NCI-H2196 treated with DMSO at 0.1 percent for 48 hours (cell line): ENCODE data around the gene LRRFIP1.
"Not testable (repeated sequence)": the region's sequence is repeated elsewhere in the genome, so short reads cannot be mapped to it uniquely, and the experiment has no call there.

Experiments
- DNase-seq: peaks from one replicate; lab custom pipeline; 2025; ENCODE audit not compliant: unreplicated experiment; lab: John Stamatoyannopoulos, UW

LRRFIP1 gene

GRCh38 chr2:237742614-237743013 is 115.2 kb downstream of the LRRFIP1 start:
- no peak for DNase-seq

- no peak for DNase-seq
These were observed 115.6 kb downstream of the LRRFIP1 start for GRCh38 chr2:237743024-237743423.

DNA sequence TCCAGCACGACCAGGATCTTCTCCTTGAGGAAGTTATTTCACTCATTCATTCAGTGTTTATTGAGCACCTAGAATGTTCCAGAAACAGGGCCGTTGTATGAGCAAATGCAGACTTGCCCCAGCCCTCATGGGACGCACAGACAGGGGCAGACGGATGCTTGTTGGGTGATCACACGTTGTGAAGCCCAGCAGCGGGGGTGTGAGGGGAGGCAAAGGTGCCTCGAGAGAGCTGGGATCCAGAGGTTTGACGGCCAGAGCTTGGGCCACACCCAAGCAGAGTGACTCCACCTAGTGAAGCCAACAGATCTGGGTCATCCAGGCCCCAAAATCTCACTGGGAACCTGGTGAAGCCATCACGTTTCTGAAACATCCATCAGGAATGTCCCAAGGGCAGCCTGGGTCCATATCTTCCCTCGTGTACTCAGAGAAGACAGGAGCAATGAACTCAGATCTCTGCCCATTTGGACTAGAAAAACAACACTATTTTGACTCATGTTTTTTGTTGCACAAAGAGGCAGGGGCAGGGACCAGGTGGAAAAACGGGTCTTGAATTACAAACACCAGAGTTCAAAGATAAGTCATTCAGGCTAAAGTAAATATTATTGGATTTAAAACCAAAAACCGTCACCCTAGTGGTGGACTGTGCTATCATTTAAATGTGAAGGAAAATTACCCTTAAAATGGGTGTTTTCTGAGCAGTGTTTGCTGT is 116.3 kb downstream of the LRRFIP1 start:
- no peak for DNase-seq

DNA sequence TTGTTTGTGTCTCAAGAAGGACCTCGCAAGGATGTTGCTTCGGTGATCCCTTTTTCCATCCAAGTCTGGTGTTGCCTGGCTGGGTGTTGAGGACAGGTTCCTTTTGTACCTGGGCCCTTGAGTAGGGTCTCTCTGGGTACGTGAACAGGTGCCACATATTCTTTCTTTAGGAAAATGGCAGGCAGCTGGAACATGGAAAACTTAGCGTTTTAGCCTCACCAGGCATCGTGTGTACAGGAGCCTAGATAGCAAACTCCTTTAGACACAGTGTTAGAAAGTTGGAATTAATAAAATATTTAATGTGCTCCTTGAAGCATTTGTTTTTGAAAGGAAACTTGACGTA is 116.9 kb downstream of the LRRFIP1 start:
- DNase-seq = no peak

DNA sequence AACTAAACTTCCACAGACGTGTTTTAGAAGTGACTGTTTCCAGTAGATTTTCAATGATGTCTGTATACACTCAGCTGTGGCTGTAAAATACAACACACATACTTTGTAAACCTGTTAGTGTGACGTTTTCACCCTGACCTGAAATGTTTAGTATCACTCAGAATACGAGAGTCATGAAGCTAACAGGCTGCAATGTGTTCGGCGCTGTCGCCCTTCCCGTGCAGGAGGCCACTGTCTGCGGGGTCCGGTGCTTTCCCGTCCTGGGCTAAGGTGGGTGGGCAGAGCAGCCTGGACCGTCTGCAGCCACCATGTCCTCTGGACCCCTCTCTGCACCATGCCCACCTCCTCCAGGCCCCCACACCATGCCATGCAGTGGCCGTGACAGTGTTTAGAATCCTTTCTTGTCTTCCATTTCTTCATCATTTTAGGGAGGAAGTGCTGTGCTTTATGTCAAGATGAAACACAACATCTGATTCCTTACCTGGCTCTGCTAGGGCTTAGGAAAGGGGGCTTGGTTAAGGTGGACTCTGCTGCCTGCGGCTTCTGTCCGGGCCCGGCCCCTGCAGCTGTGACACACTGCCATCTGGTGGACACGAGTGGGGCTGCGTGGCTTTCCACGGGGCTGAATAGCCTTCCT is 117.3 kb downstream of the LRRFIP1 start:
- DNase-seq = no peak

DNA sequence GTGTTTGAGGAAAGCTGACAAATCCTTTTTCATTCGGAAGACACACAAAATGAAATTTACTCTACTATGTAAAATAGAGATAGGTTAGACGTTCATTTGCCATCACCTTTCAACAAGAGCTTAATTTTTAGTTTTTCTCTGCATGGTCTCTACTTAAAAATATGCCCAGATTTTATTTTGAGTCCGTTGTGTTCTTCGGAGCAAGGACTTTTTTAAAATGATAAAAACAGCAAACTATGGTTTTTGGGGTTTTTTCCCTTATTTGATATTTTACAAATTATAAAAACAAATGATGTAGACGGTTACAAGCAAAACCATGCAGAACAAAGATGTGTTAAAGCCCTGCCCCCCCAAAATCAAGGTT is 117.8 kb downstream of the LRRFIP1 start:
- DNase-seq = no peak

DNA sequence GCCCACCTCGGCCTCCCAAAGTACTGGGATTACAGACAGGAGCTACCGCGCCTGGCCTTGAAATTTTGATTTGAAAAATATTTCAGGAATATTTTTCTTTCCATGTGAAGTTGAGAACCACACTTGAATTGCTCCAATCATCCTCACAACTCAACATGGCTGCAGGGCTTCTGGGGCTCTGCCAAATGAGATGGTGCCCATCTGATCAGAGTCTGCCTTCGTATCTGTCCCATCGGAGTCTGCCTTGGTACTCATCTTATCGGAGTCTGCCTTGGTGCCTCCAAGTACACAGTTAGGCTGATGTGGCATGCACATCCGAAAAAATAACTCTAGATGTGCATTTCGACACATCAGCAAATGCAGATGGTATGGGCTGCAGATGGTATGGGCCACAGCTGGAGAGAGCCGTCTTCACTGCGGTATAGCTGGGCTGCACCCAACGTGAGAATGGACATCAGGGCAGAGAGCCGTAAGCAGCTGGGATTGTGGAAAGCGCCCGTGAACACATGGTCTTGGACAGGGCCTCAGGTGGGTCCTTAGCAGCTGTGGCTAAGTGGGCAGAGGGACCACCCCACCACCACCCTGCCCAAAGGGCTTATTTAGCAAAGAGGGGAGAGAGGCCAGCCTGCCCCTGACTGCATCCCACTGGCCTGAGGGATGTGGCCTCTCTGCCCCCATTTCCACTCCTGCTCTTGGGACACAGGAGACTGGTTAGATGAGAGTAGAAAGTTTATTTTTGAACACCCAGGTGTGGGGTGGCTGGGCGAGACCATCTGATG is 119.1 kb downstream of the LRRFIP1 start:
- no peak for DNase-seq

- DNase-seq = no peak
These were observed 119.8 kb downstream of the LRRFIP1 start for GRCh38 chr2:237747189-237747588.

GRCh38 chr2:237749002-237749401 is 121.6 kb downstream of the LRRFIP1 start:
- no peak for DNase-seq

DNA sequence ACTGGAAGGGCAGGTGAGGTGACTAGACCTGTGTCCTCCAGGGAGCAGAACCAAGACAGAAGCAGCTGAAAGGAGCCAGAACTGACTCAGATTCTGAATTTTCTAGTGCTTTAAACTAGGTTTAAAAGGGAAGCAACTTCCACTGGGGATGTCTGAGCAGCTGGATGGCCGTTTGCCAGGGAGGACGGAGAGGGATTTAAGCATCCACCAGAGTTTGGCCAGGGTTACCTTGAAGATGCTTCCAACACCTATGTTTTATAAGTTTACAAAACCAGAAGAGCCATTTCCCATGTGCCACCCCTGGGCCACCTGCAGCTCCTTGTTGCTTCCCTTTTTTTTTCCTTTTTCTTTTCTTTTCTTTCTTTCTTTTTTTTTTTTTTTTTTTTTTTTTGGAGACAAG is 122.6 kb downstream of the LRRFIP1 start:
- DNase-seq = no peak

DNA sequence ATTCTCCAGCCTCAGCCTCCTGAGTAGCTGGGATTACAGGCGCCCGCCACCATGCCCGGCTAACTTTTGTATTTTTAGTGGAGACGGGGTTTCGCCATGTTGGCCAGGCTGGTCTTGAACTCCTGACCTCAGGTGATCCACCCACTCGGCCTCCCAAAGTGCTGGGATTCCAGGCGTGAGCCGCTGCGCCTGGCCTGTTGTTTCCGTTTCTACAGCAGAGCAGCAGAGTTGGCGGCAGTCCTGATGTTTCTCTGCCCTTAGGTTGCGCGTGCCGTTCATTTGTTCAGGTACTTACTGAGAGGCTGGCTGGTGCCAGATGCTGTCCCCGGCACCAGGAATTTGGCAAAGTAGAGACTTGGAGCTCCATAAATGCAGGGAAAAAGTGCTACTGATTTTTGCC is 123.1 kb downstream of the LRRFIP1 start:
- DNase-seq = not testable (repeated sequence)

DNA sequence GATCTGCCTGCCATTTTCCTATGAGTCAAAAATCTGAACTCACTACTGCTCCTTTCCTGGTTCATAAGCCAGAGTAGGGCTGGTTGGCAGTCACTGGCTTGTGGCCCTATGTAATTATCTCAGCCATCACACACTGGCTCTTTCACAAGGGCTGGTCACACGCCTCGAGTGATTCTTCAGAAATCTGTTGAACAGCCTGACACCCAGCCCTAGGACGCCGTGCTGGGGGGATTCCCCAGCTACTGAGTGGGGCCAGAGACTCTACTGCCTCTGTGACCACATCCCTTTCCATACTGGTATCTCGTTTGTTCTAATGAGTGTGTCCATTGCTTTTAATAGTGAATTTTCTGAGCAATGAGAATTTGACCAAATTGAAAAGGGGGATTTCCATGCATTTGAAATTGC is 125.4 kb downstream of the LRRFIP1 start:
- DNase-seq = no peak

DNA sequence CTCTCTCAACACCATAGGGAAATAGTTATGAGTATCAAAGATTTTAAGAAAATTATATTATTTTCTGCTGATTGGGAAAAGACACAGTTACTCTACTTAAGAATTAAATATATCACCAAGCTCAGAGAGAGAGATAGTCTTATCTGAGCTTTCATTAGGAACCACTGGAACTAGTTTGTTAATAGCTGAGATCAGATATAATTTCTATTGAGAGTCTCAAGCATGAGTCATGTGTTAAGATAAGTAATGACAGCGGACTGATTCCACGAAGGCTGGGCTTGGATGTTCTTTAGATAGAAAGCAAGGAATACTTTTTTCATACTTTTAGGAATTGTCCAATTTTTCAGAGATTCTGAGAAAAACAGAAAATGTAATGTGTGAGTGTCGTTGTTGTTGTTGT is 126.8 kb downstream of the LRRFIP1 start:
- no peak for DNase-seq

GRCh38 chr2:237754626-237755248 is 127.3 kb downstream of the LRRFIP1 start:
- DNase-seq = no peak

GRCh38 chr2:237757616-237758015 is 130.2 kb downstream of the LRRFIP1 start:
- no peak for DNase-seq

DNA sequence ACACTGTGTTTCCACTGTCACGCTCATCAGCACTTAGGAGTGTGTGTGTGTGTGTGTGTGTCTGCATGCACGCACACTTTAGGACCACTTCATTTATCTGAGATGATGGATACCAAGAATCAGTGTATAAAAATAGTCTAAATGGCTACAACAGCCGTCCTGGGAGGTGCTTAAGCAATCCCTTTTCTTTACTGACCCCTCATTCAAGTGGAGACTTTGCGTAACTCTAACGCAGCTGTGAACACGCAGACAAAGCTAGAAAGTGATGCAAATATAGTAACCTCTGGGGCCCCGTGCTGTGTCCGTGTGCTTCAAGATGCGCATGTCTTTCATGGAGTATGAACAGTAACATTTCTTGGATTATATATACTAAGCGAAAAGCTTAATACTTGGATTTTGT is 130.8 kb downstream of the LRRFIP1 start:
- no peak for DNase-seq

DNA sequence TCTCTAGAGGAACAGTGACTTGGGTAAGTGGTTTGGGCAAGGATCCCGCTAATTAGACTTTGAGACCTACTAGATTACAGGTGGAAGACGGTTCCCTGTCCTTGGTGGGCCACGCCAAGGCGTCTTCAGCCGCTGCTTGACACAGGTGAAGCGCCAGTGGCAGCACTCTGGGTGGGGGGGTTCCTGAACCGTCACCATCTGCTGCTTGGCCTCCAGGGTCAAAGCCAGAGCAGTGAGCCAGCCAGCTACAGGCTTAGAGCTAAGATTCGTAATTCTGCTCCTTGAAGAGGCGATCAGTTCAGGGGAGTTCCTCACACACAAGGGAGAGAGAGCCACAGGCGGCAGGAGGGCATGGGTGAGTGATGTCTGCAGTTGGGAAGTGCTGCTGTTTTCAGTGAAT is 131.8 kb downstream of the LRRFIP1 start:
- no peak for DNase-seq

DNA sequence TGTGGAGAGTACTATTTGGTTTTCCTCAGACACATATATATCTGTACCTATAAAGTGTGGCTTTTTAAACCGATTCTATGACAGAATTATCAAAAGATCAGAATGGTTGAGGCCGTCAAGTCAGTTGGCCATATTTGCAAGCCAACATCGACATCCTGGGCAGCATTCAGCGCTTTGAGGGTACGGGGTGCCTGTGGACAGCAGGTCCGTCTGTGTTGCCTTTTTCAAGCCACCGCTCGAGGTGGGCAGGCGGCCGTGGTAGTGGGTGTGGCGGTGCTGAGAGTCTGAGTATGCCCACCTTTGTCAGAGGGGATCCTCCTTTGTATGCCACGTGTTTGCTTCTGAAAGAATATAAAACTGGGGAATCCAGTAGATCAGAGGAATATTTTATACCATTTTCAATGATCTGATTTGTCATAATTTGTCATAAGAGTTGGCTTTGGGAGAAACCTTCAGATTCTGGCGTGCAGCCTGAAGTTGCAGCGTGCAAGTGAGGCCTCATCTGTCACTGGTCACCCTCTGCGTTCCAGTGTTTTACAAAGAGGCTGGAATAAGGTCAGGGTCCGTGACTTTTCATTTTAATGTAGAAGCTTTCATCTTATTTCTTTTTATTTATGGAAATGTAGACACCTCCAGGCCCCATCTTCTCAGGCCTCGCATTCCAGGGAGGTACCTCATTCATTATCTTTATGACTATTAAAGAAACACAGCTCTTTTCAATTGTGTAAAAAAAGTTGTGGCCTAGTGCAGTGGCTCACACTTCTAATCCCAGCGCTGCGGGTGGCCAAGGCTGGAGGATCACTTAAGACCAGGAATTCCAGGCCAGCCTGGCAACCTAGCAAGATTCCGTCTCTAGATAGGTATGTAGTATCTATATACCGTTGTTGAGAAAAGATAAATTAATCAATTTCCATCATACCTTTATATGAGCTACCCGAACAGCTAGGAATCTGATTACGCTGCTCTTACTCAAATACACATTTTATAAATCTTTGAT is 133.4 kb downstream of the LRRFIP1 start:
- DNase-seq = no peak

DNA sequence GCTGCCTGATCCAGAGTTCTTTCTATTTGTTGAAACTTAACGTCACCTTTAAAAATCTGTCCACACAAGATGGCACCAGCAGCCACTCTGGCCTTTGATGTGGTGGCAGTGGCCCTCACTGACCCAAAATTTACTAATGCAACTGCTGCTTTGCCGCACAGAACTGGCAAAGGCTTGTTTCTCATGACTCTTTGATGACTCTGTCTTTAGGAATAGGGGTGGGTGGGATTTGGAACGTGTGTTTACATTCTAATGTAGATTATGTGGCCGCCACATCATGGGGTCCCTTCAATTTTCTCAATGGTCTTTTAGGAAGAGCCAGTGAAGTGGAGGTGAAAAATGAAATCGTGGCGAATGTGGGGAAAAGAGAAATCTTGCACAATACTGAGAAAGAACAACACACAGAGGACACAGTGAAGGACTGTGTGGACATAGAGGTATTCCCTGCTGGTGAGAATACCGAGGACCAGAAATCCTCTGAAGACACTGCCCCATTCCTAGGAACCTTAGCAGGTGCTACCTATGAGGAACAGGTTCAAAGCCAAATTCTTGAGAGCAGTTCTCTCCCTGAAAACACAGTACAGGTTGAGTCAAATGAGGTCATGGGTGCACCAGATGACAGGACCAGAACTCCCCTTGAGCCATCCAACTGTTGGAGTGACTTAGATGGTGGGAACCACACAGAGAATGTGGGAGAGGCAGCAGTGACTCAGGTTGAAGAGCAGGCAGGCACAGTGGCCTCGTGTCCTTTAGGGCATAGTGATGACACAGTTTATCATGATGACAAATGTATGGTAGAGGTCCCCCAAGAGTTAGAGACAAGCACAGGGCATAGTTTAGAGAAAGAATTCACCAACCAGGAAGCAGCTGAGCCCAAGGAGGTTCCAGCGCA is 135.2 kb downstream of the LRRFIP1 start:
- DNase-seq = not testable (repeated sequence)

DNA sequence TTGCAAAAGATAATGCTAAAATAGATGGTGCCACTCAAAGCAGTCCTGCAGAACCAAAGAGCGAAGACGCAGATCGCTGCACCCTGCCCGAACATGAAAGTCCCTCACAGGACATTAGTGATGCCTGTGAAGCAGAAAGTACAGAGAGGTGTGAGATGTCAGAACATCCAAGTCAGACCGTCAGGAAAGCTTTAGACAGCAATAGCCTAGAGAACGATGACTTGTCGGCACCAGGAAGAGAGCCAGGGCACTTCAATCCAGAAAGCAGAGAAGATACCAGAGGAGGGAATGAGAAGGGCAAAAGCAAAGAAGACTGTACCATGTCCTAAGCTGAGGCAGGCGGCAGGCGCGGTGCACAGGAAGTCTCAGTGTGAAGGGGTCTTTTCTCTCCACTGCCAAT is 136.4 kb downstream of the LRRFIP1 start:
- DNase-seq = no peak
